ENCODE measurements around the gene LTBP1.

- TF ChIP-seq, protein P1, sequence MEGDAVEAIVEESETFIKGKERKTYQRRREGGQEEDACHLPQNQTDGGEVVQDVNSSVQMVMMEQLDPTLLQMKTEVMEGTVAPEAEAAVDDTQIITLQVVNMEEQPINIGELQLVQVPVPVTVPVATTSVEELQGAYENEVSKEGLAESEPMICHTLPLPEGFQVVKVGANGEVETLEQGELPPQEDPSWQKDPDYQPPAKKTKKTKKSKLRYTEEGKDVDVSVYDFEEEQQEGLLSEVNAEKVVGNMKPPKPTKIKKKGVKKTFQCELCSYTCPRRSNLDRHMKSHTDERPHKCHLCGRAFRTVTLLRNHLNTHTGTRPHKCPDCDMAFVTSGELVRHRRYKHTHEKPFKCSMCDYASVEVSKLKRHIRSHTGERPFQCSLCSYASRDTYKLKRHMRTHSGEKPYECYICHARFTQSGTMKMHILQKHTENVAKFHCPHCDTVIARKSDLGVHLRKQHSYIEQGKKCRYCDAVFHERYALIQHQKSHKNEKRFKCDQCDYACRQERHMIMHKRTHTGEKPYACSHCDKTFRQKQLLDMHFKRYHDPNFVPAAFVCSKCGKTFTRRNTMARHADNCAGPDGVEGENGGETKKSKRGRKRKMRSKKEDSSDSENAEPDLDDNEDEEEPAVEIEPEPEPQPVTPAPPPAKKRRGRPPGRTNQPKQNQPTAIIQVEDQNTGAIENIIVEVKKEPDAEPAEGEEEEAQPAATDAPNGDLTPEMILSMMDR (IDR thresholded peaks at IDR 0.05): no peak
- no peak for TF ChIP-seq POLR2A (IDR thresholded peaks at IDR 0.05)
Observed at GRCh38 chr2:33145459-33145858, 198.7 kb downstream of the LTBP1 start.

All from adrenal gland (tissue), 5 donors.